Psoas muscle (tissue), 8 donors: ENCODE measurements around the gene TPP2. TPM values are rescaled to one million over a fixed set of nuclear protein-coding genes. Genes with fewer than 3 reads are reported as not detected.

Experiments used
- ATAC-seq, 4 donors: fragments of 200-7000 bp; cut with Tn5 transposase; one replicate each; pipeline ENCODE4 v1.9.1; 2020; ENCODE audit warnings: moderate library complexity in 3 of 4, mild to moderate bottlenecking in 2 of 4
- DNase-seq, 2 donors: peaks; one replicate each; pipeline ENCODE4 v3.0.0-alpha.2; 2020
- H3K27ac ChIP-seq: fragments of 200-600 bp; one replicate; pipeline ENCODE4 v1.8.0; 2022
- H3K27me3 ChIP-seq, 3 donors: fragments of 200-600 bp in 1 of 3; one replicate each; pipeline versions ENCODE4 v1.6.1 to v1.8.0; 2013 to 2022; ENCODE audit warnings: low read length in 2 of 3, mild to moderate bottlenecking in 2 of 3, moderate library complexity in 1 of 3; ENCODE audit not compliant: insufficient read depth in 3 of 3
- H3K36me3 ChIP-seq, 2 donors: fragments of 200-600 bp in 1 of 2; one replicate each; pipeline versions ENCODE4 v1.6.1 to v1.8.0; 2013 to 2022; ENCODE audit warnings: low read depth in 1 of 2, mild to moderate bottlenecking in 1 of 2, moderate library complexity in 1 of 2; ENCODE audit not compliant: insufficient read depth in 1 of 2
- H3K4me1 ChIP-seq: fragments of 200-600 bp; one replicate; pipeline ENCODE4 v1.8.0; 2022
- H3K4me3 ChIP-seq: fragments of 200-600 bp; one replicate; pipeline ENCODE4 v1.8.0; 2022; ENCODE audit warnings: mild to moderate bottlenecking
- H3K9me3 ChIP-seq: fragments of 200-600 bp; one replicate; pipeline ENCODE4 v1.8.0; 2022
- WGBS, 3 donors: extraction: QIAGEN DNeasy Blood & Tissue Kit; methylation state at CpG; one replicate each; pipeline versions ENCODE4 v1.1.6 to v1.1.7; 2013; 5-methylcytosine and 5-hydroxymethylcytosine counted together
- intact Hi-C, 2 donors: fragments of 100-400 bp; cut with DNase I; formaldehyde crosslinking; loops; one replicate each; pipeline versions ENCODE4 v1.11.0 to v1.14.2; 2022
- polyA plus RNA-seq, 3 donors: library from polyadenylated mRNA; stranded (reverse); fragments of 200-250 nt; gene quantifications; one replicate each; pipeline ENCODE4 v1.2.3, GENCODE V29; 2013
- total RNA-seq, 4 donors: library from RNA; stranded (reverse); fragmentation: NEBNext Ultra II Directional in 2 of 4; extraction: Animal tissue kit (Norgen Biotek cat#: 25700) in 2 of 4; gene quantifications; one replicate each; pipeline versions ENCODE4 v1.2.1 to v1.2.4, GENCODE V29; 2021 to 2023
- TF ChIP-seq, protein P1 (sequence below): fragments of 200-600 bp; IDR thresholded peaks from one replicate; pipeline ENCODE4 v1.8.0; 2022; ENCODE audit warnings: antibody characterized with exemption
- donor health status: healthy with polysubstance abuse.
- donor health status: DM: no; HTN: no; CAD: no; lungs with moderate emphysema.
- donor health status: Bipolar disorder and iron deficiency.
- donor health status: healthy.
- donor health status: DM: yes; HTN: yes; CAD: no.
- donor health status: DM: no; HTN: no; CAD: no.
- donor health status: DM: no; HTN: no; CAD: no.
- donor health status: DM: yes; HTN: yes; CAD: no.

TPP2 gene
- total and polyA plus RNA-seq, 7 donors = 22.1 to 45.6 (median 40.3) TPM

- H3K27ac ChIP-seq = no peak overlapping the region
- H3K9me3 ChIP-seq = no peaks in the 10 kb centered on the region
- H3K36me3 ChIP-seq = peaks cover 3 to 89% of the 10 kb centered on the region in 2 donors
- DNase-seq = no peak
- no peak for ATAC-seq
- intact Hi-C loops = no loop called here
- no peak overlapping the region for H3K4me3 ChIP-seq
- WGBS, 3 donors = 57 to 72% (median 65%) methylated on average over 3 of the region's 3 CpGs
- H3K27me3 ChIP-seq = no peaks in the 10 kb centered on the region
- peaks cover under 1% of the 10 kb centered on the region for H3K4me1 ChIP-seq
- TF ChIP-seq, protein P1, sequence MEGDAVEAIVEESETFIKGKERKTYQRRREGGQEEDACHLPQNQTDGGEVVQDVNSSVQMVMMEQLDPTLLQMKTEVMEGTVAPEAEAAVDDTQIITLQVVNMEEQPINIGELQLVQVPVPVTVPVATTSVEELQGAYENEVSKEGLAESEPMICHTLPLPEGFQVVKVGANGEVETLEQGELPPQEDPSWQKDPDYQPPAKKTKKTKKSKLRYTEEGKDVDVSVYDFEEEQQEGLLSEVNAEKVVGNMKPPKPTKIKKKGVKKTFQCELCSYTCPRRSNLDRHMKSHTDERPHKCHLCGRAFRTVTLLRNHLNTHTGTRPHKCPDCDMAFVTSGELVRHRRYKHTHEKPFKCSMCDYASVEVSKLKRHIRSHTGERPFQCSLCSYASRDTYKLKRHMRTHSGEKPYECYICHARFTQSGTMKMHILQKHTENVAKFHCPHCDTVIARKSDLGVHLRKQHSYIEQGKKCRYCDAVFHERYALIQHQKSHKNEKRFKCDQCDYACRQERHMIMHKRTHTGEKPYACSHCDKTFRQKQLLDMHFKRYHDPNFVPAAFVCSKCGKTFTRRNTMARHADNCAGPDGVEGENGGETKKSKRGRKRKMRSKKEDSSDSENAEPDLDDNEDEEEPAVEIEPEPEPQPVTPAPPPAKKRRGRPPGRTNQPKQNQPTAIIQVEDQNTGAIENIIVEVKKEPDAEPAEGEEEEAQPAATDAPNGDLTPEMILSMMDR = no peak
Measured at GRCh38 chr13:102648046-102648445, 51.3 kb downstream of the TPP2 start.

DNA sequence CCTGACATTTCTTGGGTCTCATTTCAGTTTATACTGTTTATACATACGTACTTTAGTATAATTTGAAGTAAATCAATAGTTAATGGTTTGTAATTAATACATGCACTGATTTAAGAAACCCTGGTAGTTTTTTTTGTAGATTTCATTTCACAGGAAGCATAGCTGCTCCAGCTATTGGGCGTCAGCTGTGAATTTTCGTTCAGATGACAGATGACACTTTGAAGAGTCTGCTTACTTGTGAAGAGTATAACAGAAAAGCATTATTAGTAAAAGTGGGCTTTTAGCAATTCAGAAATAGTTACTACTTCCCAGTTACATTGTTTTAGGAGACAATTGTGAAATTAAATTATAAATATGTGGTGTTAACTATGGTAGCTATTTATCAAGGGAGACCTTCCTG, 53.7 kb downstream of the TPP2 start:
- no peaks in the 10 kb centered on the region for H3K9me3 ChIP-seq
- DNase-seq (no peak), ATAC-seq (no peak)
- peaks cover 6 to 82% of the 10 kb centered on the region in 2 donors for H3K36me3 ChIP-seq
- intact Hi-C loops = no loop called here
- 88 to 95% (median 91%) methylated on average over 3 of the region's 3 CpGs for WGBS, 3 donors
- H3K4me3 ChIP-seq = no peak overlapping the region
- TF ChIP-seq, protein P1 = no peak
- H3K27me3 ChIP-seq = no peaks in the 10 kb centered on the region
- H3K4me1 ChIP-seq = no peaks in the 10 kb centered on the region
- H3K27ac ChIP-seq = no peak overlapping the region

DNA sequence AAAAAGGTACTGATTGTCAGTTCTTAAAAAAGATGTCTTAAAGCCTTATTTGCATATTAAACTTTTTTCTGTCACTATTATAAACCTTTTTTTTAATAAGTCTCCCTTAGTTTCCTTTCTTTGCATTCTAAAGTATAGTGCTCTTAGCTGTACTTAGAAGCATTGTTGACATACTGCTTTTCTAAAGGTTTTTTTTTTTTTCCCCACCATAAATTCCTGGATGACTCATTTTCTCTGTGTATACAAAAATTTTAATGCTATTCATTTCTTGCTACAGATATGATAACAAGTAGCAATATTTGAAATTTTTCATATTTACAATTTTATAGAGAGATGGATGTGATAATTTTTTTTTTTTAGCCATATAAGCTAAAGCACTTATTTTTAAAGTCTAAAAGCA, 54.6 kb downstream of the TPP2 start:
- no peaks in the 10 kb centered on the region for H3K9me3 ChIP-seq
- no peaks in the 10 kb centered on the region for H3K27me3 ChIP-seq
- TF ChIP-seq, protein P1 = no peak
- intact Hi-C loops = no loop called here
- H3K27ac ChIP-seq = no peak overlapping the region
- H3K36me3 ChIP-seq = peaks cover 6 to 81% of the 10 kb centered on the region in 2 donors
- DNase-seq (no peak), ATAC-seq (no peak)
- H3K4me3 ChIP-seq = no peak overlapping the region
- H3K4me1 ChIP-seq = no peaks in the 10 kb centered on the region

DNA sequence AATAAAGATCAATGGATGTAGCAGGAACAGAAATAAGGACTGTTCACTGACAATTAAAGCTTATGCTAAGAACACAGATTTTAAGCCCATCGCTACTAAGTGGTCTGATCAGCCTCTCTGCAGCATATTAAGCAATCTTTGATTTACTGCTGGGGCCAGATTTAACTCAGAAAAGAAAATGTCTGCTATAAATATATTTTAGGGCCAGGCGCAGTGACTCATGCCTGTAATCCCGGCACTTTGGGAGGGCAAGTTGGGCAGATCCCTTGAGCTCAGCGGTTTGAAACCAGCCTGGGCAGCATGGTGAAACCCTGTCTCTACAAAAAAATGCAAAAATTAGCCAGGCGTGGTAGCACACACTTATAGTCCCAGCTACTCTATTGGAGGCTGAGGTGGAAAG, 55.1 kb downstream of the TPP2 start:
- Histone ChIP-seq H3K36me3 (peaks cover 6 to 81% of the 10 kb centered on the region in 2 donors), H3K27me3 (no peaks in the 10 kb centered on the region), H3K4me1 (no peaks in the 10 kb centered on the region), H3K27ac (no peak overlapping the region), H3K4me3 (no peak overlapping the region), H3K9me3 (no peaks in the 10 kb centered on the region)
- intact Hi-C loops = no loop called here
- WGBS, 3 donors = 60 to 79% (median 75%) methylated on average over 5 of the region's 5 CpGs
- peak in 3 of 4 donors; percentile 46 to 72 (median 53) for ATAC-seq
- no peak for DNase-seq
- TF ChIP-seq, protein P1 = no peak

DNA sequence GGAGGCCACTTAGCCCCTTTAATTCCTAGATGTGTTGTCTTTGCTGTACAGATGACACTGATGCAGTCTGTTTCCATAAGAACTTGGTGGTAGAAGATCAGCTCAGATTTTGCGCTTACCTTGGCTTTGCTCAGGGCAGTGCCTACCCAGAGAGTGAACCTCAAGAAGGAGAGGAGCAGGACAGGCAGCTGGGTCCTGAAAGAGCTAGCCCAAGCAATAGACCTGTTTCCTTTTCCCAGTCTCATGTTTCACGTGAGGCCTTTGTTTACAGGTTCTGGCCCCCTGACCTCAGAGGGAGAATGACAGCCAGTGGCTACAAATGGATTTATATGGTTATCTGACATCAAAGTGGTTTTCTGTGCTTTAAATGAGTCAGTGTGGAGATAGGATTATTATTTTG, 58.0 kb downstream of the TPP2 start:
- TF ChIP-seq, protein P1 = no peak
- Histone ChIP-seq H3K36me3 (peaks cover 14 to 81% of the 10 kb centered on the region in 2 donors), H3K27me3 (no peaks in the 10 kb centered on the region), H3K4me1 (no peaks in the 10 kb centered on the region), H3K4me3 (no peak overlapping the region), H3K27ac (no peak overlapping the region), H3K9me3 (no peaks in the 10 kb centered on the region)
- ATAC-seq (no peak), DNase-seq (no peak)
- 27 to 67% (median 45%) methylated on average over 2 of the region's 2 CpGs for WGBS, 3 donors
- intact Hi-C loops = no loop called here
